Midbrain (tissue), 1 donor: Measurements from ENCODE around the gene TCHP.
"Not testable (repeated sequence)": the region's sequence is repeated elsewhere in the genome, so short reads cannot be mapped to it uniquely, and the experiment has no call there.

Experiments
- DNase-seq: peaks from one replicate; lab custom pipeline; 2025; lab: John Stamatoyannopoulos, UW

Gene TCHP

GRCh38 chr12:109910254-109910968, 10.3 kb downstream of the TCHP start:
- no peak for DNase-seq

DNA sequence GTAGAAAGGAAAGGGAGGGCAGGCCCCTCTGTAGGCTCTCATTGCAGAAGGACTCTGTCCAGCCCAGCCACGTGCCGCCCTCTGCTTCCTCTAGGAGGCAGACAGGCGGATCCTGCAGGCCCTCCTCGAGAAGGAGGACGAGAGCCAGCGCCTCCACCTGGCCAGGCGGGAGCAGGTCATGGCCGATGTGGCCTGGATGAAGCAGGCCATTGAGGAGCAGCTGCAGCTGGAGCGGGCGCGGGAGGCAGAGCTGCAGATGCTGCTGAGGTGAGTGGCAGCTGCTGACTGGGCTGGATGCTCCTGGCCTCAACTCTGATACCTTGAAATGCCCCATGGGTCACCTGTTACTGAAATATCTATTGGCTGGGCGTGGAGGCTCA, 10.9 kb downstream of the TCHP start:
- no peak for DNase-seq

DNA sequence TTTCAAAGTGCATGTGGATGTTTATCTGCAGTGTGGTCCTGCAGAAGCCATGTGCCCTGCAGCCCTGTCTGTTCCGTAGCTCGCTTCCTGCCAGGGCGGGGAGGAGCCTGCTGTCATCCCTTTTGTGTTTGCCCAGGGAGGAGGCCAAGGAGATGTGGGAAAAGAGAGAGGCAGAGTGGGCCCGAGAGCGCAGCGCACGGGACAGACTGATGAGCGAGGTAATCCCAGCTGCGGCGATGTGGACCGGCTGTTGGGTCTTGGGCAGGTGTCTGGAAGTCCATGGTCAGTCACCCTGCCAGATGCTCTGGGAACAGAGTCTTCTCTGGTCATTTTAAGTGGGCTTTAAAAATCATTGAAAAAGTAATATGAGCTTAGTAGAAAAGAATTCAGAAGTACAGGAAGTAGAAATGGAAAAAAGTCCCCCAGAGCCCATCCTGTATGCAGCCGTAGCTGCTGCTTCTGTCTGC, 12.8 kb downstream of the TCHP start:
- no peak for DNase-seq

GRCh38 chr12:109914461-109914860, 14.4 kb downstream of the TCHP start:
- DNase-seq: no peak

DNA sequence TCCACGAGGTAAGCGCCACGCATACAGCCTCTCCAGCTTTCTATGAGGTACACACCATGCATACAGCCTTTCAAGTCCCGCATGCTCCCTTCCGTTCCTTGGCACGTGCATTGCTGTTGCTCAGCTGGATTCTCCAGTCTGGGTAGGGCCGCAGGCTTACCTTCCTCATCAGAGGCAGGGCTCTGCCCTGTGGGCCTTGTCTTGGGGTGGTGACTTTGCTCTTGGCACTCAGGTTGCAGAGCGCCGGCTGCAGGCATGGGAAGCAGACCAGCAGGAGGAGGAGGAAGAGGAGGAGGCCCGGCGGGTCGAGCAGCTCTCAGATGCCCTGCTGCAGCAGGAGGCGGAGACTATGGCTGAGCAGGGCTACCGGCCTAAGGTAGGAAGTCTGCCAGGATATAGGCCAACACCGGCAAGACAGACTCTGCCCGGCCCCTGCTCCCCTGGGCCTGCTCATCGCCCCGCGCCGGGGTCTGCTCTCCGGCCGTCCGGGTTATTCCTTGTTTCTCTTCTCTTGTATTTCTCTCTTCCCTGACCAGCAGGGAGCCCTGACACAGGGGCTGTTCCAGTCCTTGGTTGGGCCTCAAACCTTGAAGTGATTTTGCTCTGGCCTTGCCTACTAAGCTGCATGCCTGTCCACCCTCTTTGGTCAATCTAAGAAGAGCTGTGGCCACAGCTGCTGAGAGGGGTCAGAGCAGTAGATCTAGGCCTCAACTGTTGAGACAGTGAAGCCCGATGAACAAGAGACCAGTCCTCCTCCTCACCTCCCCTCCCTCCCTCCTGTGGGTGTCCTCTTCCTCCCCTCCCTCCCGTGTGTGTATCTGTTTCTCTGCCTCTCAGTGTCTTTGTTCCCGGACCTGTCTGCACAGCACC, 15.3 kb downstream of the TCHP start:
- DNase-seq: no peak

GRCh38 chr12:109916045-109916444, 16.0 kb downstream of the TCHP start:
- no peak for DNase-seq

- DNase-seq: no peak
Observed at GRCh38 chr12:109919456-109919855, 19.4 kb downstream of the TCHP start.

- no peak for DNase-seq
Observed at GRCh38 chr12:109920261-109920780, 20.2 kb downstream of the TCHP start.

- no peak for DNase-seq
Observed at GRCh38 chr12:109921982-109922381, 21.9 kb downstream of the TCHP start.

DNA sequence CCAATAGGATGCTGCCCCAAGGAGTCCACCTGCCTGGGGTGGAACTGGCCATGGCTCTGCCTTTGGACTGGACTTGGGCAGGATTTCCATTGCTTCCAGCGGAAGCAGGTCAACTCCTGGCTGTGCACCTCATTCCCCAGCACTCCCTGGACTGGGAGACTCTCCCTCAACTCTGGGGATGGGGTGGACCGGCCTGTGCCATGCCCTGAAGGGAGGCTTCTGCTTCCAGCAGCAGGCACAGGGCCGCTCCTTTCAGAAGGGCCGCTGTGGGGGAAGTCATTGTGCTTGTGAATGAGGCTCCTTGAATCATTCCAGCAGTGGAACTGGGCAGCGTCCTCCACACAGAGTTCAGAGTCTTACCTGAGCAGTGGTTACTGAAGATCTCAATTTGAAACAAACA, 23.0 kb downstream of the TCHP start:
- no peak for DNase-seq

DNA sequence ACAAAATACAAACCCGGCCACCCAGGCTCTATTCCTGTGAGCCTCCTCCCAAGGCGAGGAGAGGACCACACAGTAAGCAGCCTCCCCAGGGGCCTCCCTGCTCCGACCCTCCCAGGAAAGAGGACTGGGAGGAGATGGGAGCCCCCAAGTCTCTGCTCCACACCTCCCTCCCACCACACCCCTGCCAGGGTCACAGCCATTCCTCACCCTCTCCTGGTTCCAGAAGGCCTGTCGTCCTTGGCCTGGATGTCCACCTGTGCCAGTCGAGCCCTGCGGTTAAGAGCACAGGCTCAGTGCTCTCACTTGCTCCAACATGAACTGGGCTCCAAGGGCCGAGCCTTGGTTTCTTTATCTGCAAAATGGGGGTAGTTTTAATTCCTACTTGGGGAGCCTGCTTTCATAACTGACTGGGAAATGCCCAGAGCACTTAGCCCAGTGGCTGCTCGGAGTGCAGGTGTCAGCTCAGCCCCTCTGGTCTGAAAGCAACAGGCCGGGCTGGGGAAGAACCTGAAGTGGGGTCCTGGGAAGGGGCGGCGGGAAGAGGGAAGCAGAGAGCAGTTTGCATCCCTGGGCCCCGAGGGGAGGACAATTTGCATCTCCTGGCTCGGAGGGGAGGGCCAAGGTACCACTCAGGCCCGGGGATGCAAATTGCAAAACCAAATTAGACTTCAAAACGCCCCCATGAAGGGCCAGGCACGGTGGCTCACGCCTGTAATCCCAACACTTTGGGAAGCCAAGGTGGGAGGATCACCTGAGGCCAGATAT, 23.6 kb downstream of the TCHP start:
- DNase-seq: no peak

- DNase-seq: no peak
Observed at GRCh38 chr12:109925185-109925840, 25.2 kb downstream of the TCHP start.

GRCh38 chr12:109926016-109926415, 25.9 kb downstream of the TCHP start:
- no peak for DNase-seq

- DNase-seq: no peak
Observed at GRCh38 chr12:109926488-109927210, 26.6 kb downstream of the TCHP start.

DNA sequence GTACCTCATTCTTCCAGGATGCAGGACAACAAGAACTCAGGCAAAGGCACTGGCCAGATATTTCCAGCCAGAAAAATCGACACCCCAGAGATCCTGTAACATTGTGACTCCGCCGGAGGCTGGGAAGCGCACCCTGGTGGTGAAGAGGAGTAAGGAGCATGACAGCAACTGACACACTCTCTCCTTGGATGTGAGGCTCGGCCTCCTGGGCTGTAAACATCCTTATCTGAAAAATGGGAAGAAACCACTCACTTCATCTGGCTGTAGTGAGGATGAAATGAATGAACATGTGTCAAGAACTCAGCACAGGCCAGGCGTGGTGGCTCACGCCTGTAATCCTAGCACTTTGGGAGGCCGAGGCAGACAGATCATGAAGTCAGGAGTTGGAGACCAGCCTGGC, 27.5 kb downstream of the TCHP start:
- DNase-seq: no peak

- no peak for DNase-seq
Observed at GRCh38 chr12:109928058-109928656, 28.1 kb downstream of the TCHP start.

GRCh38 chr12:109929326-109929725, 29.3 kb downstream of the TCHP start:
- DNase-seq: not testable (repeated sequence)

GRCh38 chr12:109930028-109930800, 30.1 kb downstream of the TCHP start:
- DNase-seq: no peak

DNA sequence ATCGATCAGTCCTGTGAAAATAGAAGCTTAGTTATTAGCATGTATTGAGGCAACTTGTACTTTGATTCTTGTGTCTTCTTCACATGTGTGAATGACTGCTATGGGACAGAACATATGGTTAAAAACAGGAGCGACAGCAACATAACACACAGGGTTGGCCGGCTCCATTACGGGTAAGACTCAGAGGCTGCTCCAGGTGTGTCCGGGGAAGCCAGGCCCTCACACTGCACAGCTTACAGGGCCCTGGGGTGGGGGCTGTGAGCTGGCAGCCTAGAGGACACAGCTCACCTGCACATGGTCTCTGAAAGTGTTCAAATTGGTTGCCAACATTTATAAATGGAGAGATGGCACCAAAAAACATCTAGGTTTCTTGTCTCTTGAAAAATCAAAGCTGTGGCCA, 31.1 kb downstream of the TCHP start:
- DNase-seq: no peak
